Ovary (tissue), 3 donors: Measurements from ENCODE around the gene ACVR1B.

ENCODE experiments used
- EP300 ChIP-seq: sonication (generic); formaldehyde crosslinking; IDR thresholded peaks from one replicate; pipeline ENCODE4 v1.6.1; 2017; ENCODE audit warnings: antibody characterized with exemption
- POLR2A ChIP-seq: fragments of 450-650 bp; IDR thresholded peaks from one replicate; pipeline ENCODE4 v1.6.1; 2017; ENCODE audit warnings: antibody characterized with exemption, mild to moderate bottlenecking, moderate library complexity
- TF ChIP-seq, protein P1 (sequence below), 3 donors: fragments of 450-650 bp in 2 of 3; fragments of 200-600 bp in 1 of 3; IDR thresholded peaks; one replicate each; pipeline versions ENCODE4 v1.5.1 to v1.8.0; 2016 to 2022; ENCODE audit warnings: antibody characterized with exemption in 3 of 3, mild to moderate bottlenecking in 1 of 3
- donor health status: DM: no; HTN: no; CAD: no.

DNA sequence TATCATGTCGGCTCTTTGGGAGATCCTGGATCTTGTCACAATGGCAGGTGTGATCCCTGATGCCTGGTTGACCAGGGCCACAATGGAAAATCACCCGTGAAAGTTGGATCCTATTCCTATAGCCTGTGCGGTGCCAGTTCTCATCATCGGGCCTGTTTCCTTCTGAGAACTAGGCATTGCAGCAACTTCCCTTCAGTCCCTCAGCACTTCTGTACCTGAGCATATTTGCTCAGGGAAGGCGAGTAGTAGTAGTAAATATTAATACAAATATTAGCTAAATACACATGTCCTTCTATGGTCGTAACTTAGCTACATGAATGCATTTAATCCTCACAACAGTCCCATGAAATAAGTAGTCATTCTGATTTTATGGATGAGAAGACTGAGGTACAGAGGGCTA is 33.2 kb downstream of the ACVR1B start:
- TF ChIP-seq, protein P1, sequence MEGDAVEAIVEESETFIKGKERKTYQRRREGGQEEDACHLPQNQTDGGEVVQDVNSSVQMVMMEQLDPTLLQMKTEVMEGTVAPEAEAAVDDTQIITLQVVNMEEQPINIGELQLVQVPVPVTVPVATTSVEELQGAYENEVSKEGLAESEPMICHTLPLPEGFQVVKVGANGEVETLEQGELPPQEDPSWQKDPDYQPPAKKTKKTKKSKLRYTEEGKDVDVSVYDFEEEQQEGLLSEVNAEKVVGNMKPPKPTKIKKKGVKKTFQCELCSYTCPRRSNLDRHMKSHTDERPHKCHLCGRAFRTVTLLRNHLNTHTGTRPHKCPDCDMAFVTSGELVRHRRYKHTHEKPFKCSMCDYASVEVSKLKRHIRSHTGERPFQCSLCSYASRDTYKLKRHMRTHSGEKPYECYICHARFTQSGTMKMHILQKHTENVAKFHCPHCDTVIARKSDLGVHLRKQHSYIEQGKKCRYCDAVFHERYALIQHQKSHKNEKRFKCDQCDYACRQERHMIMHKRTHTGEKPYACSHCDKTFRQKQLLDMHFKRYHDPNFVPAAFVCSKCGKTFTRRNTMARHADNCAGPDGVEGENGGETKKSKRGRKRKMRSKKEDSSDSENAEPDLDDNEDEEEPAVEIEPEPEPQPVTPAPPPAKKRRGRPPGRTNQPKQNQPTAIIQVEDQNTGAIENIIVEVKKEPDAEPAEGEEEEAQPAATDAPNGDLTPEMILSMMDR (IDR thresholded peaks at IDR 0.05) = no peak
- TF ChIP-seq EP300 (no peak), POLR2A (no peak)
